OCI-LY1 (cell line): Measurements from ENCODE around the gene PLAGL2.

ENCODE experiments used
- H2AFZ ChIP-seq: fragments of 200-600 bp; sonication (generic), shearing (Covaris generic); 2 replicates; pipeline ENCODE4 v1.6.0; 2014; ENCODE audit warnings: antibody characterized with exemption, mild to moderate bottlenecking, low read length
- H3F3A ChIP-seq: fragments of 200-600 bp; sonication (generic), shearing (Covaris generic); 2 replicates; pipeline ENCODE4 v1.6.0; 2014; ENCODE audit warnings: mild to moderate bottlenecking, antibody characterized with exemption, low read length, moderate library complexity; ENCODE audit not compliant: insufficient read depth
- H3K27ac ChIP-seq: fragments of 200-600 bp; sonication (generic); 2 replicates; pipeline ENCODE4 v1.5.1; 2014; ENCODE audit warnings: low read length, mixed run types, mild to moderate bottlenecking, low read depth; ENCODE audit not compliant: poor library complexity, severe bottlenecking
- H3K27me3 ChIP-seq: fragments of 200-600 bp; sonication (generic); 2 replicates; pipeline ENCODE4 v1.6.0; 2014; ENCODE audit warnings: antibody characterized with exemption, mild to moderate bottlenecking, low read length, moderate library complexity; ENCODE audit not compliant: insufficient read depth
- H3K36me3 ChIP-seq: fragments of 200-600 bp; sonication (generic); 2 replicates; pipeline ENCODE4 v1.6.1; 2014; ENCODE audit warnings: mild to moderate bottlenecking, antibody characterized with exemption, low read length, moderate library complexity, mixed read lengths; ENCODE audit not compliant: insufficient read depth
- H3K4me1 ChIP-seq: fragments of 200-600 bp; sonication (generic); 2 replicates; pipeline ENCODE4 v1.5.1; 2014; ENCODE audit warnings: mild to moderate bottlenecking, low read length, moderate library complexity; ENCODE audit not compliant: insufficient read depth, severe bottlenecking
- H3K4me2 ChIP-seq: fragments of 200-600 bp; sonication (generic), shearing (Covaris generic); 2 replicates; pipeline ENCODE4 v1.6.1; 2014; ENCODE audit warnings: low read length
- H3K4me3 ChIP-seq: fragments of 200-600 bp; sonication (generic); 2 replicates; pipeline ENCODE4 v1.5.1; 2014; ENCODE audit warnings: low read length, low read depth, mild to moderate bottlenecking, mixed read lengths; ENCODE audit not compliant: poor library complexity, severe bottlenecking
- H3K79me2 ChIP-seq: fragments of 200-600 bp; shearing (Covaris generic); 2 replicates; pipeline ENCODE4 v1.6.1; 2016; ENCODE audit warnings: mixed run types, low read length, mixed read lengths; ENCODE audit not compliant: insufficient read depth
- H3K9ac ChIP-seq: fragments of 200-600 bp; sonication (generic), shearing (Covaris generic); 2 replicates; pipeline ENCODE4 v1.6.1; 2014; ENCODE audit warnings: mild to moderate bottlenecking, low read length, mixed read lengths
- H3K9me2 ChIP-seq: fragments of 200-600 bp; sonication (generic), shearing (Covaris generic); 2 replicates; pipeline ENCODE4 v1.6.1; 2014; ENCODE audit warnings: low read depth, mild to moderate bottlenecking, low read length, mixed read lengths
- H3K9me3 ChIP-seq: fragments of 200-600 bp; shearing (Covaris generic); 2 replicates; pipeline ENCODE4 v1.6.1; 2014; ENCODE audit warnings: low read length, mixed read lengths
- H4K20me1 ChIP-seq: fragments of 200-600 bp; sonication (generic), shearing (Covaris generic); 2 replicates; pipeline ENCODE4 v1.6.0; 2016; ENCODE audit warnings: mild to moderate bottlenecking, low read length; ENCODE audit not compliant: insufficient read depth
- CTCF ChIP-seq: fragments of 200-600 bp; sonication (generic), shearing (Covaris generic); IDR thresholded peaks from 2 replicates; pipeline ENCODE4 v1.5.1; 2017; ENCODE audit warnings: mild to moderate bottlenecking, antibody characterized with exemption, low read length, moderate library complexity, mixed read lengths
- EZH2 ChIP-seq: fragments of 200-600 bp; sonication (generic), shearing (Covaris generic); IDR thresholded peaks from 2 replicates; pipeline ENCODE4 v1.8.0; 2017; ENCODE audit warnings: borderline replicate concordance, mixed run types, mild to moderate bottlenecking, antibody characterized with exemption, low read length, moderate library complexity, mixed read lengths

PLAGL2 gene

GRCh38 chr20:32150291-32150848, 57.2 kb downstream of the PLAGL2 start:
- Histone ChIP-seq H3K27ac (no peak overlapping the region), H3K4me2 (no peak overlapping the region), H3K4me3 (no peak overlapping the region), H3K4me1 (no peaks in the 10 kb centered on the region), H4K20me1 (no peaks in the 10 kb centered on the region), H3K36me3 (peaks cover 75% of the 10 kb centered on the region), H3K79me2 (no peaks in the 10 kb centered on the region), H2AFZ (no peak overlapping the region), H3K9ac (no peak overlapping the region), H3K9me3 (no peaks in the 10 kb centered on the region), H3F3A (no peaks in the 10 kb centered on the region), H3K27me3 (no peaks in the 10 kb centered on the region), H3K9me2 (no peaks in the 10 kb centered on the region)
- TF ChIP-seq EZH2 = no peak
- no peak for TF ChIP-seq CTCF

- no peak overlapping the region for H3K9ac ChIP-seq
- TF ChIP-seq CTCF (no peak), EZH2 (no peak)
- no peaks in the 10 kb centered on the region for H3K9me2 ChIP-seq
- H3K36me3 ChIP-seq = peaks cover 78% of the 10 kb centered on the region
- no peak overlapping the region for H2AFZ ChIP-seq
- H3K9me3 ChIP-seq = no peaks in the 10 kb centered on the region
- H3K4me1 ChIP-seq = no peaks in the 10 kb centered on the region
- no peaks in the 10 kb centered on the region for H4K20me1 ChIP-seq
- H3K27me3 ChIP-seq = no peaks in the 10 kb centered on the region
- H3K27ac ChIP-seq = no peak overlapping the region
- H3F3A ChIP-seq = no peaks in the 10 kb centered on the region
- no peak overlapping the region for H3K4me3 ChIP-seq
- H3K79me2 ChIP-seq = no peaks in the 10 kb centered on the region
- H3K4me2 ChIP-seq = no peak overlapping the region
Measured at GRCh38 chr20:32149566-32150170, 57.9 kb downstream of the PLAGL2 start.

GRCh38 chr20:32144898-32145662, 62.5 kb downstream of the PLAGL2 start:
- H3K4me1 ChIP-seq = no peaks in the 10 kb centered on the region
- H3K4me3 ChIP-seq = no peak overlapping the region
- no peaks in the 10 kb centered on the region for H4K20me1 ChIP-seq
- no peak overlapping the region for H3K27ac ChIP-seq
- no peaks in the 10 kb centered on the region for H3K9me3 ChIP-seq
- H3F3A ChIP-seq = no peaks in the 10 kb centered on the region
- H3K79me2 ChIP-seq = no peaks in the 10 kb centered on the region
- no peak overlapping the region for H3K4me2 ChIP-seq
- no peak overlapping the region for H2AFZ ChIP-seq
- no peaks in the 10 kb centered on the region for H3K27me3 ChIP-seq
- no peak overlapping the region for H3K9ac ChIP-seq
- peaks cover 88% of the 10 kb centered on the region for H3K36me3 ChIP-seq
- no peaks in the 10 kb centered on the region for H3K9me2 ChIP-seq
- TF ChIP-seq EZH2 = no peak
- TF ChIP-seq CTCF = no peak
